Memory B cell (primary cell): Measurements from ENCODE around the gene PPIL1.

ENCODE experiments used
- ATAC-seq: fragments of 150-1000 bp; cut with Tn5 transposase; 2 replicates; pipeline ENCODE4 v1.10.0; 2021; ENCODE audit warnings: low read depth, mild to moderate bottlenecking, moderate library complexity
- DNase-seq, 2 donors: peaks; one replicate each; pipeline ENCODE4 v3.0.0; 2022; ENCODE audit warnings: low spot score in 2 of 2
- H3K27ac Mint-ChIP-seq: one replicate; pipeline ENCODE4 v1.8.0; 2022; ENCODE audit warnings: mild to moderate bottlenecking, moderate library complexity, mixed read lengths
- H3K27me3 Mint-ChIP-seq: one replicate; pipeline ENCODE4 v1.8.0; 2022; ENCODE audit warnings: mixed read lengths
- H3K36me3 Mint-ChIP-seq: one replicate; pipeline ENCODE4 v1.8.0; 2022; ENCODE audit warnings: mild to moderate bottlenecking, mixed read lengths
- H3K4me1 Mint-ChIP-seq: one replicate; pipeline ENCODE4 v1.8.0; 2022; ENCODE audit warnings: mixed read lengths
- H3K4me3 Mint-ChIP-seq: one replicate; pipeline ENCODE4 v1.8.0; 2022; ENCODE audit warnings: mild to moderate bottlenecking, moderate library complexity, mixed read lengths
- H3K9me3 Mint-ChIP-seq: one replicate; pipeline ENCODE4 v1.8.0; 2022; ENCODE audit warnings: mixed read lengths

The PPIL1 gene

DNA sequence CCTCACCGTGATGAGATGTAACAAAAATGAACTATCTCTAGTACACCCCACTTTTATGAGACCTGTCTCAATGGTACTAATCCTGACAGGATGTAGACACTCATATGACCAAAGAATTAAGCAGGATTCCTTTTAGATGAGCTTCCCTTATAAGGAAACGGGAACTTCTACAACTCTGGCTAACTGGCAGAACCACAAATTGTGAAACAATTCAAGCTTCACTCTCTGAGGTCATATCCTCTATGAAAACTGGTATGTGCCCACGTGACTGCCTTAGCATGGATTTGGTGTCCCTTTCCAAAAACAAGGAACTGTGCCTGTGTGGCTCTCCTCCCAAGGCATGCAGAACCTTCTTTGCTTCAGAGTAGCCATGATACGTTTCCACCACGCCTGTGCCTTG is 21.3 kb downstream of the PPIL1 start:
- no peak for DNase-seq
- peaks cover 39% of the 10 kb centered on the region for H3K36me3 Mint-ChIP-seq
- H3K9me3 Mint-ChIP-seq = peaks cover 6% of the 10 kb centered on the region
- H3K4me1 Mint-ChIP-seq = no peaks in the 10 kb centered on the region
- H3K4me3 Mint-ChIP-seq = no peak overlapping the region
- H3K27ac Mint-ChIP-seq = no peak overlapping the region
- no peak for ATAC-seq
- H3K27me3 Mint-ChIP-seq = peaks cover 4% of the 10 kb centered on the region

- peaks cover 6% of the 10 kb centered on the region for H3K9me3 Mint-ChIP-seq
- H3K4me1 Mint-ChIP-seq = no peaks in the 10 kb centered on the region
- H3K4me3 Mint-ChIP-seq = no peak overlapping the region
- H3K36me3 Mint-ChIP-seq = peaks cover 39% of the 10 kb centered on the region
- DNase-seq (no peak), ATAC-seq (no peak)
- H3K27ac Mint-ChIP-seq = no peak overlapping the region
- peaks cover 4% of the 10 kb centered on the region for H3K27me3 Mint-ChIP-seq
These were observed 22.0 kb downstream of the PPIL1 start for GRCh38 chr6:36852481-36853147.

DNA sequence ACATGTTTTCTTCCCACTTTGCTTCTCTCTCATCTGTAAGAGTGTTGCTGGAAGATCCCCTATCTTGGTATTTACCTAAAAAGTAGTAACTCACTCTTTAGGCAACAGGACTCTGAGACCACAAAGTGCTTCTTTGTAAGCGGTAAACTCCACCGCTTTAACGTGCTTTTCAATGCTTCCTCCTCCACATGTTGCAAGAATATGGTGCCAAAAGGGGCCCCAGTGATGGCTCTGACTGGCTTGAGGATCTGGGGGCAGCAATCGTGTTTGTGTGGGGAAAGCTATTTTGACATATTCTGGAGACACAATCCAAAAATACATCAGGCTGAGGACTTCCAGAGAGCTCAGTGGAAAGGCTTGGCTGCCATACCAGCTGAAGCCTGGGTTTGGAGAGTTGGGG is 23.0 kb downstream of the PPIL1 start:
- Mint-ChIP-seq H3K27ac (no peak overlapping the region), H3K27me3 (peaks cover 4% of the 10 kb centered on the region), H3K36me3 (peaks cover 35% of the 10 kb centered on the region)

GRCh38 chr6:36851149-36851614 is 23.4 kb downstream of the PPIL1 start:
- ATAC-seq (no peak), DNase-seq (peak; percentile 36 to 39)
- H3K27me3 Mint-ChIP-seq = peaks cover 4% of the 10 kb centered on the region
- no peak overlapping the region for H3K27ac Mint-ChIP-seq
- H3K9me3 Mint-ChIP-seq = peaks cover 6% of the 10 kb centered on the region
- no peaks in the 10 kb centered on the region for H3K4me1 Mint-ChIP-seq
- peaks cover 31% of the 10 kb centered on the region for H3K36me3 Mint-ChIP-seq
- no peak overlapping the region for H3K4me3 Mint-ChIP-seq

More for the DNA sequence above, 23.0 kb downstream of the PPIL1 start:
- H3K4me3 Mint-ChIP-seq = no peak overlapping the region
- H3K4me1 Mint-ChIP-seq = no peaks in the 10 kb centered on the region
- peaks cover 6% of the 10 kb centered on the region for H3K9me3 Mint-ChIP-seq
- DNase-seq = no peak
- no peak for ATAC-seq

DNA sequence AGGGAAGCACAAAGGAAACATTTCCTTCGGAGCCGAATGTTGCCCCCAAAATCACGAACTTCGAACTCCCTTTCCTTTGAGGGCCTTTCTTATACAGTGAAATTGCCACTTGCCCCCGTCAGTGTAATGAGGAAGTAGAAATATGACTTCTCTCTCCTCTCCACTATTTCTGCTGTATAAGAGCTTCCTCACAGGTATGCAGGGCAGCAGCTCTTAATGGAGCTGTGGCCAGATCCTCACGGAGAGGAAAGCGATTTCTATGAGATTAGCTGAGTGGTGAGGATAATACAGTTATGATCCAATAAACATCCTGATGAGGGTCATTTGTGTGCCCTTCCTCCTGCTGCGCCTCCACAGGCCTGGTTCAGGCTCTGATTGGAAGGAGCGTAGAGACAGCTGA is 24.6 kb downstream of the PPIL1 start:
- H3K36me3 Mint-ChIP-seq = peaks cover 27% of the 10 kb centered on the region
- no peaks in the 10 kb centered on the region for H3K4me1 Mint-ChIP-seq
- H3K4me3 Mint-ChIP-seq = no peak overlapping the region
- H3K27me3 Mint-ChIP-seq = peaks cover 4% of the 10 kb centered on the region
- H3K9me3 Mint-ChIP-seq = peaks cover 6% of the 10 kb centered on the region
- ATAC-seq (no peak), DNase-seq (no peak)
- no peak overlapping the region for H3K27ac Mint-ChIP-seq

- Mint-ChIP-seq H3K27ac (no peak overlapping the region), H3K4me3 (no peak overlapping the region), H3K27me3 (peaks cover 4% of the 10 kb centered on the region), H3K36me3 (peaks cover 19% of the 10 kb centered on the region), H3K4me1 (no peaks in the 10 kb centered on the region), H3K9me3 (peaks cover 6% of the 10 kb centered on the region)
- DNase-seq (no peak), ATAC-seq (no peak)
These were observed 25.8 kb downstream of the PPIL1 start for GRCh38 chr6:36848658-36849441.

DNA sequence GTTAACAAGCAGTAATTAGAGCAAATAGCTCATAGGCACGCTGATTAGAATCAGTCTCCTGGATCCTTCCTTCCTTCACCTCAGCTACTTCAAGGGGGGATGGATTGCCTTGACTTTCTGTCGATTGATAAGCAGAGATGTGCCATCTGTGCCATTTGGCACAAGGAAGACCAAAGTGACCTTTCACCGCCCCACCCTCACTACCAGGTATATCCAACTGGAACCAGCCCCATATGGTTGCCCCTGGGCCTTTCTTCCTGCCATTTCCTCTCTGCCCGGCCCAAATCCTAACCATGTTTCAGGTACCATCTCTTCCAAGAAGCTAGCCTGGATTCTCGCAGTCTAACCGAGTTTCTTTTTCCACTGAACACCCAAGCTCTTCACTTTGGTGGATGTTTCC is 26.6 kb downstream of the PPIL1 start:
- Mint-ChIP-seq H3K9me3 (peaks cover 6% of the 10 kb centered on the region), H3K27ac (no peak overlapping the region)

DNA sequence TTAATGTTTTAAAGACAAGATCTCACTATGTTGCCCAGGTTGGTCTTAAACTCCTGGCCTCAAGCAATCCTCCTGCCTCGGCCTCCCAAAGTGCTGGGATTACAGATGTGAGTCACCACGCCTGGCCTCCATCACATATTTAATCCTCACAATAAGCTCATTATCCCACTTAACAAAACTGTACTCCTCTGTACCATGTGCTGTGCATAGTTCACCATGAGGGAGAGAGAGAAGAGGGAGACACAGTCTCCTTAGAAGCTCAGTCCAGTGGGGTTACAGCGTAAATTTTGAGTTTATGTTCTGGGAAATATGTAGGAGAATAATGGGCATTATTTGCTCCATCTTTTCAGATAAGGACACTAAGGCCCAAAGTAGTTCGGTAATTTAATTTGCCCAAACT is 27.5 kb downstream of the PPIL1 start:
- ATAC-seq (no peak), DNase-seq (no peak)
- Mint-ChIP-seq H3K27ac (no peak overlapping the region), H3K4me3 (no peak overlapping the region), H3K27me3 (peaks cover 4% of the 10 kb centered on the region), H3K9me3 (peaks cover 6% of the 10 kb centered on the region), H3K4me1 (no peaks in the 10 kb centered on the region), H3K36me3 (peaks cover 9% of the 10 kb centered on the region)

More for the DNA sequence above, 26.6 kb downstream of the PPIL1 start:
- Mint-ChIP-seq H3K36me3 (peaks cover 12% of the 10 kb centered on the region), H3K4me3 (no peak overlapping the region), H3K27me3 (peaks cover 4% of the 10 kb centered on the region), H3K4me1 (no peaks in the 10 kb centered on the region)
- no peak for DNase-seq
- ATAC-seq = no peak

DNA sequence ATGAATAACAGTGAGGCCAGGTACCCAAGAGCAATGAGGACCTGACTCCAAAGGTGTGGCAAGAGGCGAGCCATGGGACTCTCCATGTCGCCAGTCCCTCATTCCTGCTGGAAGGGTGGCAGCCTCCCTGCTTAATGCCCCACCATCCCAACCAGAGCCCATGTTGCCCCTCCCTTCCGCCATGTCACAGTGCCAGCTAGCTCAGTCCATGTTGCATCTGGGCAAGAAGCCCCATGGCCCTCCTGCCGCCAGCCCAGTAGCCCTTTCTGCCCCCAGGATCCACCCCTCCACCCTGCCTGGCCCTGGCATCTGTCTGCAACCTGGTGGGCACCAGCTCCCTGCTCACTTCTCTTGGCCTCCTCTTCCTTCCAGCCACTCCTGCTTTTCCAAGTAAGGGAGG is 29.4 kb downstream of the PPIL1 start:
- Mint-ChIP-seq H3K27ac (no peak overlapping the region), H3K9me3 (peaks cover 3% of the 10 kb centered on the region), H3K4me1 (no peaks in the 10 kb centered on the region), H3K27me3 (peaks cover 5% of the 10 kb centered on the region), H3K36me3 (peaks cover 3% of the 10 kb centered on the region), H3K4me3 (no peak overlapping the region)
- ATAC-seq = no peak
- no peak for DNase-seq

GRCh38 chr6:36844232-36845170 is 30.1 kb downstream of the PPIL1 start:
- Mint-ChIP-seq H3K4me3 (no peak overlapping the region), H3K27me3 (peaks cover 3% of the 10 kb centered on the region), H3K9me3 (no peaks in the 10 kb centered on the region), H3K4me1 (no peaks in the 10 kb centered on the region), H3K36me3 (no peaks in the 10 kb centered on the region), H3K27ac (no peak overlapping the region)
- ATAC-seq = no peak
- no peak for DNase-seq

DNA sequence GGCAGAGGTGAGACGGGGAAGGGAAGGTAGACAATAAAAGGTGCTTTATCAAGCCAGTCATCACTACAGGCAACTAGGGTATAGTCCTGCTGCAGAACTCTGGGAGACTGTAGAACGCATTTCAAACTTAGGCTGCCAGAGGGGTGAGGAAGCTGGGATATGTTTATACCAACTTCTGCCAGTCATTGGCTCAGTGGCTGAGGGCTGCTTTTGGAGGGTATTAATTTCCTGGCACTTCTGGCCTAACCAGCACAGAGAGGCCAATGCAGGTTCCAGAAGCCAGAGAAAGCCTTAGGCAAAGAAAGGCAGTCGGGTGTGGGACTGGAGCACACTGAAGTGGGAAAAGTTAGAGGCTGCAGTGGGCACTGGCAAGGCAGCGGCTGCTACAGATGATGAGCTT is 31.4 kb downstream of the PPIL1 start:
- peaks cover 9% of the 10 kb centered on the region for H3K27me3 Mint-ChIP-seq
- DNase-seq (no peak), ATAC-seq (no peak)
- H3K27ac Mint-ChIP-seq = no peak overlapping the region
- no peak overlapping the region for H3K4me3 Mint-ChIP-seq
- no peaks in the 10 kb centered on the region for H3K9me3 Mint-ChIP-seq
- H3K36me3 Mint-ChIP-seq = no peaks in the 10 kb centered on the region
- H3K4me1 Mint-ChIP-seq = peaks cover 6% of the 10 kb centered on the region

DNA sequence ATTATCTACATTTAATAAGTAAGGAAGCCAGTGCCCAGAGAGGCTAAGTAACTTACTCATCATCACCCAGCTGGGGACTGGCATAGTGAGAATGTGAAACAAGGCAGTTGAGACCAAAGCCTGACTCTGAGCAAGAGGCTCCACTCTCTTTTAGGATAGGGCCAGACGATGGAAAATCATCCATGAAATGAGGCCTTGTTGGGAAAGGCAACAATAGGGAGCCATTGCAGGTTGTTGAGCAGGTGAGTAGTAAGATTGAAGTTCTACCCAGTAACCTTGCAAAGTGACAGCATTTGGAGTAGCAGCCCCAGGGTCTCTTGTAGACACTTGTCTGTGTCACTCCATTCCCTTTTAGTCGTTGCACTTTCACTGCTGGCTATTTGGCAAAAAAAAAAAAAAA is 32.8 kb downstream of the PPIL1 start:
- Mint-ChIP-seq H3K4me3 (no peak overlapping the region), H3K36me3 (no peaks in the 10 kb centered on the region), H3K4me1 (peaks cover 6% of the 10 kb centered on the region), H3K27me3 (peaks cover 14% of the 10 kb centered on the region), H3K27ac (no peak overlapping the region), H3K9me3 (no peaks in the 10 kb centered on the region)
- ATAC-seq = no peak
- no peak for DNase-seq

- Mint-ChIP-seq H3K4me3 (peak overlapping the region; percentile 76), H3K36me3 (no peaks in the 10 kb centered on the region), H3K4me1 (peaks cover 6% of the 10 kb centered on the region), H3K27ac (no peak overlapping the region), H3K27me3 (peaks cover 19% of the 10 kb centered on the region), H3K9me3 (no peaks in the 10 kb centered on the region)
- DNase-seq = no peak
- peak; percentile 57 for ATAC-seq
These were observed 33.9 kb downstream of the PPIL1 start for GRCh38 chr6:36840432-36841403.
